ENCODE data around the gene KRTAP21-2. TPM values are rescaled to one million over a fixed set of nuclear protein-coding genes. Genes with fewer than 3 reads are reported as not detected.

KRTAP21-2 gene
- total RNA-seq, 4 donors from 2014 or later: not detected

DNA sequence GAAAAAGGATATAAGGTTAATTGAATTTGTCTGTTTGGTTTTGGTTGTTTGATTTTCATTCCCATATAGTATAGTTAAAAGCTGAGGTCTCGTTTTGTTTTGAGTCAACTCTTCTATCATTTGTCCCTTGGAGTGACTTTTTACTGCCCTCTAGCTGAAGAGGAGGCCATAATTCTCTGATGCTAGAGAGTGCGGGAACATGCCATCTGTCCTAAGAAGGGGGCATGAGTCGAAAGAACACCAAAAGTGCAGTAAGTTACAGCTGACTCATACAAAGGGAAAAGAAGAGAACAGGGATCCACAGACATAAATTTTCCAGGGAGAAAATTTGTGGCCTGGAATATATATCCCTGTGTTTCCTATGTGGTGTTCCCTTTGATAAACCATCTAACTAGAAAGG lies 32.6 kb downstream of the KRTAP21-2 start:
- TF ChIP-seq, protein P1, sequence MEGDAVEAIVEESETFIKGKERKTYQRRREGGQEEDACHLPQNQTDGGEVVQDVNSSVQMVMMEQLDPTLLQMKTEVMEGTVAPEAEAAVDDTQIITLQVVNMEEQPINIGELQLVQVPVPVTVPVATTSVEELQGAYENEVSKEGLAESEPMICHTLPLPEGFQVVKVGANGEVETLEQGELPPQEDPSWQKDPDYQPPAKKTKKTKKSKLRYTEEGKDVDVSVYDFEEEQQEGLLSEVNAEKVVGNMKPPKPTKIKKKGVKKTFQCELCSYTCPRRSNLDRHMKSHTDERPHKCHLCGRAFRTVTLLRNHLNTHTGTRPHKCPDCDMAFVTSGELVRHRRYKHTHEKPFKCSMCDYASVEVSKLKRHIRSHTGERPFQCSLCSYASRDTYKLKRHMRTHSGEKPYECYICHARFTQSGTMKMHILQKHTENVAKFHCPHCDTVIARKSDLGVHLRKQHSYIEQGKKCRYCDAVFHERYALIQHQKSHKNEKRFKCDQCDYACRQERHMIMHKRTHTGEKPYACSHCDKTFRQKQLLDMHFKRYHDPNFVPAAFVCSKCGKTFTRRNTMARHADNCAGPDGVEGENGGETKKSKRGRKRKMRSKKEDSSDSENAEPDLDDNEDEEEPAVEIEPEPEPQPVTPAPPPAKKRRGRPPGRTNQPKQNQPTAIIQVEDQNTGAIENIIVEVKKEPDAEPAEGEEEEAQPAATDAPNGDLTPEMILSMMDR (IDR thresholded peaks at IDR 0.05; ENCODE audit: low read depth): no peak

DNA sequence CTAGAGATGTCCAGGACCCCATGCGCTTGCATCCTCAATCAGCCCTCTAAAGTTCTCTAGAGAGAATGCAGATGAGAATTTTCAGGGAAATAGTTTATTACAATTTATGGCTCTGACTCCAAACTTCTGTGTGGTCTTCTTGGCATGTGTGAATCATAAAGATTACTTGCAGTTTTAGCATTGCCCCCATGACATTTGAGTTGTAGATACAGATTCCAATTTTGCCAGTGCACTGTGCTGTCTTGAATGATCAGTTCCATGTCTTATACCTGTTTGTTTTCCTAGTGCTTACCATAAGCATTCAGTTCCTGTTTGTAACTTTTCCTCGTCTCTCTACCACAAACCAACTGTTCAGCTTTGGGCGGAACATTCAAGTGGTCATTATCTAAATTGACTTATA lies 33.3 kb downstream of the KRTAP21-2 start:
- TF ChIP-seq, protein P1 (IDR thresholded peaks at IDR 0.05; ENCODE audit: low read depth): no peak

DNA sequence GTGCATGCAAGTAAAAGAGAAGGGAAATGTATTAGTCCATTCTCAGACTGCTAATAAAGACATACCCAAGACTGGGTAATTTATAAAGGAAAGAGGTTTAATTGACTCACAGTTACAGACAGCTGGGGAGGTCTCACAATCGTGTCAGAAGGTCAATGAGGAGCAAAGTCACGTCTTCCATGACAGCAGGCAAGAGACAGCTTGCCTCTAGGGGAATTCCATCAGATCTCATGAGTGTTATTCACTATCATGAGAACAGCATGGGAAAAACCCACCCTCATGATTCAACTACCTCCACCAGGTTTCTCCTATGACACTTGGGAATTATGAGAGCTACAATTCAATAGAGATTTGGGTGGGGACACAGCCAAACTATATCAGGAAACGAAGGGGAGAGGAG lies 36.6 kb downstream of the KRTAP21-2 start:
- TF ChIP-seq, protein P1 (IDR thresholded peaks at IDR 0.05; ENCODE audit: low read depth): no peak

DNA sequence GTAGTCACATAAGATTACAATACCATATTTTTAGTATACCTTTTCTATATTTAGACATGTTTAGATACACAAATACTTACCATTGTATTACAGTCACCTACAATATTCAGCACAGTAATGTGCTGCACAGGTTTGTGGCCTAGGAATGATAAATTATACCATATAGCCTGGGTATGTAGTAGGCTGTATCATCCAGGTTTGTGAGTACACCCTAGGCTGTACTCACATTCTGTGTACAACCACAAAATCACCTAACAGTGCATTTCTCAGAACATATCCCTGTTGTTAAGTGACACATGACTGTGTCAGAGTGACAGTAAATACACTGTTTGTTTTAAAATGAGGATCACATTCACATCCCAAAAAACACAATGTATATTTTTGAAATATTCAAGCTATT lies 39.6 kb downstream of the KRTAP21-2 start:
- TF ChIP-seq, protein P1 (IDR thresholded peaks at IDR 0.05; ENCODE audit: low read depth): no peak

Small RNA genes within 50 kb of the gene (small RNA-seq; reads per million reads assigned to genes)
- gene AP000244.1 (not detected), gene KRTAP21-3 (not detected)

Other genes with a start within 250 kb of the KRTAP21-2 start
- gene KRTAP19-5, start 245.1 kb downstream of the KRTAP21-2 start, total RNA-seq: not detected
- gene KRTAP19-6, start 205.4 kb downstream of the KRTAP21-2 start, total RNA-seq: not detected
- gene KRTAP19-7, start 185.9 kb downstream of the KRTAP21-2 start, total RNA-seq: not detected
- not detected for gene KRTAP22-2, start 156.9 kb downstream of the KRTAP21-2 start, total RNA-seq
- not detected for gene KRTAP6-3, start 154.8 kb downstream of the KRTAP21-2 start, total RNA-seq
- gene KRTAP6-2, start 148.4 kb downstream of the KRTAP21-2 start, total RNA-seq: not detected
- gene KRTAP22-1, start 146.2 kb downstream of the KRTAP21-2 start, total RNA-seq: not detected
- not detected for gene KRTAP6-1, start 133.3 kb downstream of the KRTAP21-2 start, total RNA-seq
- not detected for gene KRTAP20-1, start 130.8 kb downstream of the KRTAP21-2 start, total RNA-seq
- gene KRTAP20-4, start 126.6 kb downstream of the KRTAP21-2 start, total RNA-seq: not detected
- gene KRTAP20-2, start 112.1 kb downstream of the KRTAP21-2 start, total RNA-seq: not detected
- gene KRTAP20-3, start 104.4 kb downstream of the KRTAP21-2 start, total RNA-seq: not detected
- gene KRTAP21-3, start 28.5 kb downstream of the KRTAP21-2 start, total RNA-seq: not detected
- gene KRTAP21-1, start 8.2 kb upstream of the KRTAP21-2 start, total RNA-seq: not detected
- not detected for gene KRTAP8-1, start 66.0 kb upstream of the KRTAP21-2 start, total RNA-seq
- gene KRTAP7-1, start 82.5 kb upstream of the KRTAP21-2 start, total RNA-seq: not detected
- gene KRTAP11-1, start 134.3 kb upstream of the KRTAP21-2 start, total RNA-seq: not detected

Measured in subcutaneous adipose tissue (tissue), 4 donors.